GM23338 (cell line): ENCODE measurements around the gene WIPI1. TPM values are rescaled to one million over a fixed set of nuclear protein-coding genes. Genes with fewer than 3 reads are reported as not detected.
A peak's percentile ranks its signal among the peaks of the same experiment; 100 is the strongest.

Experiments
- ATAC-seq: fragments of 200-7000 bp; cut with Tn5 transposase; 3 replicates; pipeline ENCODE4 v1.9.1; 2020
- DNase-seq: peaks from one replicate; pipeline ENCODE4 v3.0.0-alpha.2; 2015; ENCODE audit warnings: low spot score
- H2AFZ ChIP-seq: fragments of 200-600 bp; sonication (generic); 2 replicates; pipeline ENCODE4 v1.8.0; 2016; ENCODE audit warnings: antibody characterized with exemption, mild to moderate bottlenecking, moderate library complexity
- H3F3A ChIP-seq: fragments of 200-600 bp; sonication (generic); replicated peaks from 2 replicates; pipeline ENCODE4 v1.8.0; 2017; ENCODE audit warnings: antibody characterized with exemption, mixed run types, low read depth
- H3K27ac ChIP-seq: fragments of 200-600 bp; sonication (generic); 2 replicates; pipeline ENCODE4 v1.6.1; 2016; ENCODE audit warnings: low read depth
- H3K27me3 ChIP-seq: fragments of 200-600 bp; sonication (generic); 2 replicates; pipeline ENCODE4 v1.8.0; 2016; ENCODE audit warnings: mild to moderate bottlenecking, mixed run types, moderate library complexity; ENCODE audit not compliant: insufficient read depth
- H3K36me3 ChIP-seq: fragments of 200-600 bp; sonication (generic); 2 replicates; pipeline ENCODE4 v1.8.0; 2016; ENCODE audit warnings: mild to moderate bottlenecking; ENCODE audit not compliant: insufficient read depth
- H3K4me1 ChIP-seq: fragments of 200-600 bp; sonication (generic); 2 replicates; pipeline ENCODE4 v1.8.0; 2016; ENCODE audit warnings: mild to moderate bottlenecking, moderate library complexity; ENCODE audit not compliant: insufficient read depth
- H3K4me2 ChIP-seq: fragments of 200-600 bp; sonication (generic); 2 replicates; pipeline ENCODE4 v1.7.1; 2017; ENCODE audit warnings: mixed run types
- H3K4me3 ChIP-seq: fragments of 200-600 bp; sonication (generic); 2 replicates; pipeline ENCODE4 v1.6.1; 2016; ENCODE audit warnings: mixed run types
- H3K79me2 ChIP-seq: fragments of 200-600 bp; sonication (generic); replicated peaks from 2 replicates; pipeline ENCODE4 v1.8.0; 2017; ENCODE audit warnings: mild to moderate bottlenecking; ENCODE audit not compliant: insufficient read depth
- H3K9me2 ChIP-seq: fragments of 200-600 bp; sonication (generic); 2 replicates; pipeline ENCODE4 v1.8.0; 2017; ENCODE audit not compliant: insufficient read depth
- H4K20me1 ChIP-seq: fragments of 200-600 bp; sonication (generic); replicated peaks from 2 replicates; pipeline ENCODE4 v1.8.0; 2017; ENCODE audit warnings: mild to moderate bottlenecking; ENCODE audit not compliant: insufficient read depth
- H3K27ac Mint-ChIP-seq: 2 replicates; pipeline ENCODE4 v1.8.0; 2020; ENCODE audit warnings: inconsistent platforms, mild to moderate bottlenecking, moderate library complexity, mixed read lengths
- H3K27me3 Mint-ChIP-seq: 3 replicates; pipeline ENCODE4 v1.8.0; 2022; ENCODE audit warnings: low read depth, mild to moderate bottlenecking, moderate library complexity, mixed read lengths, inconsistent platforms; ENCODE audit not compliant: insufficient read depth, poor library complexity
- H3K36me3 Mint-ChIP-seq: 3 replicates; pipeline ENCODE4 v1.8.0; 2021; ENCODE audit warnings: low read depth, mild to moderate bottlenecking, inconsistent platforms, moderate library complexity, mixed read lengths
- H3K4me1 Mint-ChIP-seq: 3 replicates; pipeline ENCODE4 v1.8.0; 2020; ENCODE audit warnings: mild to moderate bottlenecking, inconsistent platforms, mixed read lengths
- H3K4me3 Mint-ChIP-seq: 3 replicates; pipeline ENCODE4 v1.8.0; 2021; ENCODE audit warnings: moderate library complexity, mild to moderate bottlenecking, inconsistent platforms, mixed read lengths
- H3K9me3 Mint-ChIP-seq: 3 replicates; pipeline ENCODE4 v1.8.0; 2020; ENCODE audit warnings: moderate library complexity, mild to moderate bottlenecking, inconsistent platforms, mixed read lengths
- ETS1 ChIP-seq: IDR thresholded peaks from 2 replicates; pipeline ENCODE4 v1.6.1; 2016; ENCODE audit warnings: antibody characterized with exemption
- EZH2 ChIP-seq: fragments of 200-600 bp; sonication (generic); IDR thresholded peaks from one replicate; pipeline ENCODE4 v1.8.0; 2017; ENCODE audit warnings: antibody characterized with exemption, mild to moderate bottlenecking, low read depth; ENCODE audit not compliant: unreplicated experiment
- JUNB ChIP-seq: IDR thresholded peaks from one replicate; pipeline ENCODE4 v1.6.1; 2016; ENCODE audit warnings: antibody characterized with exemption; ENCODE audit not compliant: unreplicated experiment
- NANOG ChIP-seq: IDR thresholded peaks from 2 replicates; pipeline ENCODE4 v1.6.1; 2016; ENCODE audit warnings: antibody characterized with exemption, borderline replicate concordance
- REST ChIP-seq: IDR thresholded peaks from one replicate; pipeline ENCODE4 v1.6.1; 2018; ENCODE audit warnings: antibody characterized with exemption; ENCODE audit not compliant: unreplicated experiment
- STAT1 ChIP-seq: IDR thresholded peaks from one replicate; pipeline ENCODE4 v1.6.1; 2016; ENCODE audit warnings: antibody characterized with exemption; ENCODE audit not compliant: unreplicated experiment
- ZNF114 ChIP-seq: fragments of 250-450 bp; sonication (Bioruptor Pico); IDR thresholded peaks from 2 replicates; pipeline ENCODE4 v1.5.0; 2020; ENCODE audit warnings: mild to moderate bottlenecking, moderate library complexity
- ZNF331 ChIP-seq: fragments of 250-450 bp; sonication (Bioruptor Pico); IDR thresholded peaks from 2 replicates; pipeline ENCODE4 v1.5.0; 2020; ENCODE audit warnings: low read depth, mild to moderate bottlenecking, moderate library complexity
- polyA plus RNA-seq: library from polyadenylated mRNA; unstranded; fragments of >200 nt; fragmentation: Nextera tagmentation; extraction: Ambion mirVana; gene quantifications from 2 replicates; pipeline ENCODE4 v1.2.1, GENCODE V29; 2016
- total RNA-seq: library from RNA; depleted of rRNA; stranded (reverse); fragments of >200 nt; shearing (Covaris generic); gene quantifications from 2 replicates; pipeline ENCODE4 v1.2.3, GENCODE V29; 2014
- TF ChIP-seq, protein P1 (sequence below), 2 experiments: fragments of 200-600 bp in 1 of 2; sonication (generic) in 1 of 2; conservative IDR thresholded peaks; 2 replicates each; pipeline versions ENCODE4 v1.5.1 to v1.6.1; 2016 to 2017; ENCODE audit warnings: antibody characterized with exemption in 2 of 2, low read depth in 2 of 2, mild to moderate bottlenecking in 2 of 2, moderate library complexity in 1 of 2

Gene WIPI1
- total and polyA plus RNA-seq, 2 experiments from 2014 or later, result 24.1 to 29.3 TPM

DNA sequence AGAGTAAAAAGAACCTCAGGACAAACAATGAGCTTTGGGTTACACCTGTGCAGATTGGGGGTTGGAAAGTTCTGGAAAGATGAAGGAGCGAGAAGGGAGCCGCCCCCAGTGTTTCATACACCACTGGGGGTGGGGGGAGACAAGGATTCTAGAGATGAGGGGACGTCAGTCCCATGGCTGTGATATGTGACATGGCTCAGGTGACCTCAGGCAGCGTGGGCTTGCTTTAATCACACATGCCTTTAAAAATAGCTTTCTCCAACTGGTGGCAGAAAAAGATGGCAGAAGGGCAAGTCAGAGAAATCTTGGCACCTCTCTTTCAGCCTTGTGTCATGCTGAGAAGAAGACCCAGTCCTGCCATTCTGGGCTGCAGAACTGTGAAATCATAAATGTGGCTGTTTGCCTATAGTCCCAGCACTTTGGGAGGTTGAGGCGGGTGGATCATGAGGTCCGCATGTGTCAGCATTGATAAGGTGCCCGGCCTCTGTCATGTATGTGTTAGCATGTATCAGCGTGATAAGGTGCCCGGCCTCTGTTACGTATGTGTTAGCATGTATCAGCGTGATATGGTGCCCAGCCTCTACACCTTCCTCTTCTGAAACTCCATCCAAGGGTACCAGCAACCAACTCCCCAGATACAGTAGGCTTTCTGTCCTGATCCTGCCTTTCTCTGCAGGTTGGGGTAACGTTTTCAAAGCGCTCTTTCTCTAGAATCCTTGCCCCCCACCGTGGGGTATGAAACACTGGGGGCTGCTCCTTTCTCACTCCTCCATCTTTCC is 25.0 kb downstream of the WIPI1 start (continued):
- TF ChIP-seq, protein P1, sequence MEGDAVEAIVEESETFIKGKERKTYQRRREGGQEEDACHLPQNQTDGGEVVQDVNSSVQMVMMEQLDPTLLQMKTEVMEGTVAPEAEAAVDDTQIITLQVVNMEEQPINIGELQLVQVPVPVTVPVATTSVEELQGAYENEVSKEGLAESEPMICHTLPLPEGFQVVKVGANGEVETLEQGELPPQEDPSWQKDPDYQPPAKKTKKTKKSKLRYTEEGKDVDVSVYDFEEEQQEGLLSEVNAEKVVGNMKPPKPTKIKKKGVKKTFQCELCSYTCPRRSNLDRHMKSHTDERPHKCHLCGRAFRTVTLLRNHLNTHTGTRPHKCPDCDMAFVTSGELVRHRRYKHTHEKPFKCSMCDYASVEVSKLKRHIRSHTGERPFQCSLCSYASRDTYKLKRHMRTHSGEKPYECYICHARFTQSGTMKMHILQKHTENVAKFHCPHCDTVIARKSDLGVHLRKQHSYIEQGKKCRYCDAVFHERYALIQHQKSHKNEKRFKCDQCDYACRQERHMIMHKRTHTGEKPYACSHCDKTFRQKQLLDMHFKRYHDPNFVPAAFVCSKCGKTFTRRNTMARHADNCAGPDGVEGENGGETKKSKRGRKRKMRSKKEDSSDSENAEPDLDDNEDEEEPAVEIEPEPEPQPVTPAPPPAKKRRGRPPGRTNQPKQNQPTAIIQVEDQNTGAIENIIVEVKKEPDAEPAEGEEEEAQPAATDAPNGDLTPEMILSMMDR (conservative IDR thresholded peaks at IDR 0.05; ENCODE audit: low read depth in 2 of 2), result no peak
- TF ChIP-seq NANOG, result no peak
- TF ChIP-seq EZH2, result no peak
- no peak for TF ChIP-seq REST
- TF ChIP-seq JUNB, result no peak
- no peak for TF ChIP-seq STAT1
- no peak for TF ChIP-seq ZNF331 (CRISPR knock-in tag)
- no peak for TF ChIP-seq ZNF114 (CRISPR knock-in tag)

GRCh38 chr17:68431661-68432071 is 25.6 kb downstream of the WIPI1 start:
- H3K4me3 Mint-ChIP-seq, result no peak overlapping the region
- no peaks in the 10 kb centered on the region for H3K36me3 ChIP-seq
- H3K4me3 ChIP-seq, result no peak overlapping the region
- H3K4me1 ChIP-seq, result no peaks in the 10 kb centered on the region
- peaks cover 20% of the 10 kb centered on the region; the same call in 2 of the 3 replicates for H3K36me3 Mint-ChIP-seq
- no peaks in the 10 kb centered on the region for H3K9me2 ChIP-seq
- H3K9me3 Mint-ChIP-seq, result no peaks in the 10 kb centered on the region
- DNase-seq (peak; percentile 79), ATAC-seq (peak; percentile 52)
- TF ChIP-seq, protein P1 (conservative IDR thresholded peaks at IDR 0.05; ENCODE audit: low read depth in 2 of 2), result peak; percentile 60 to 74
- TF ChIP-seq ETS1, result no peak
- H3K27me3 ChIP-seq, result no peaks in the 10 kb centered on the region
- peaks cover 9% of the 10 kb centered on the region for H3K4me1 Mint-ChIP-seq
- no peak overlapping the region for H3K27ac ChIP-seq
- H2AFZ ChIP-seq, result no peak overlapping the region
- H3F3A ChIP-seq, result no peaks in the 10 kb centered on the region
- no peaks in the 10 kb centered on the region for H4K20me1 ChIP-seq
- no peak overlapping the region for H3K4me2 ChIP-seq
- no peaks in the 10 kb centered on the region for H3K79me2 ChIP-seq
- H3K27me3 Mint-ChIP-seq, result peaks cover 2% of the 10 kb centered on the region
- no peak overlapping the region for H3K27ac Mint-ChIP-seq
